DND-41 (cell line): ENCODE results near the gene BMPER.

Experiments
- ATAC-seq: fragments of 200-7000 bp; cut with Tn5 transposase; 3 replicates; pipeline ENCODE4 v1.9.1; 2021; ENCODE audit warnings: low read depth; ENCODE audit not compliant: insufficient read depth
- DNase-seq: peaks from one replicate; pipeline ENCODE4 v3.0.0-alpha.2; 2020
- H2AFZ ChIP-seq: 2 replicates; pipeline ENCODE4 v1.6.0; 2012; ENCODE audit warnings: low read depth, low read length
- H3K27ac ChIP-seq: 2 replicates; pipeline ENCODE4 v1.5.1; 2012; ENCODE audit warnings: low read length, inconsistent platforms
- H3K27me3 ChIP-seq: fragments of 200-600 bp; sonication (generic); 2 replicates; pipeline ENCODE4 v1.6.0; 2012; ENCODE audit warnings: low read length, mild to moderate bottlenecking, inconsistent platforms; ENCODE audit not compliant: insufficient read depth, poor library complexity
- H3K36me3 ChIP-seq: 2 replicates; pipeline ENCODE4 v1.5.1; 2012; ENCODE audit warnings: low read length, inconsistent platforms; ENCODE audit not compliant: insufficient read depth
- H3K4me1 ChIP-seq: 2 replicates; pipeline ENCODE4 v1.5.1; 2012; ENCODE audit warnings: mild to moderate bottlenecking, low read length; ENCODE audit not compliant: insufficient read depth
- H3K4me2 ChIP-seq: 2 replicates; pipeline ENCODE4 v1.6.0; 2012; ENCODE audit warnings: mild to moderate bottlenecking, moderate library complexity, low read length, inconsistent platforms; ENCODE audit not compliant: insufficient read depth
- H3K4me3 ChIP-seq, 2 experiments: fragments of 200-600 bp in 1 of 2; shearing (Covaris generic) in 1 of 2; 2 replicates each; pipeline ENCODE4 v1.5.1; 2012 to 2016; ENCODE audit warnings: inconsistent platforms in 2 of 2, low read length in 2 of 2, mild to moderate bottlenecking in 2 of 2, low read depth in 1 of 2, moderate library complexity in 1 of 2
- H3K79me2 ChIP-seq: 2 replicates; pipeline ENCODE4 v1.6.0; 2012; ENCODE audit warnings: low read length, inconsistent platforms; ENCODE audit not compliant: insufficient read depth
- H3K9ac ChIP-seq: 2 replicates; pipeline ENCODE4 v1.6.0; 2012; ENCODE audit warnings: low read depth, mild to moderate bottlenecking, inconsistent platforms, low read length, moderate library complexity
- H3K9me3 ChIP-seq: 2 replicates; pipeline ENCODE4 v1.5.1; 2012; ENCODE audit warnings: low read length, moderate library complexity, mild to moderate bottlenecking, inconsistent platforms; ENCODE audit not compliant: insufficient read depth, severe bottlenecking
- H4K20me1 ChIP-seq: 2 replicates; pipeline ENCODE4 v1.6.0; 2012; ENCODE audit warnings: low read length; ENCODE audit not compliant: insufficient read depth
- EZH2 ChIP-seq: IDR thresholded peaks from 3 replicates; pipeline ENCODE4 v1.6.1; 2012; ENCODE audit warnings: borderline replicate concordance, low read depth, mild to moderate bottlenecking, moderate library complexity, low read length, inconsistent platforms; ENCODE audit not compliant: severe bottlenecking
- TF ChIP-seq, protein P1 (sequence below): IDR thresholded peaks from 2 replicates; pipeline ENCODE4 v1.5.1; 2012; ENCODE audit warnings: borderline replicate concordance, low read length, moderate library complexity, mild to moderate bottlenecking; ENCODE audit not compliant: poor library complexity, severe bottlenecking; ENCODE audit errors: extremely low read depth

BMPER gene

GRCh38 chr7:34189031-34189430, 283.7 kb downstream of the BMPER start:
- Histone ChIP-seq H3K4me1 (no peaks in the 10 kb centered on the region), H3K4me2 (no peak overlapping the region), H3K9me3 (no peaks in the 10 kb centered on the region), H2AFZ (no peak overlapping the region), H3K27me3 (no peaks in the 10 kb centered on the region), H3K36me3 (no peaks in the 10 kb centered on the region), H3K9ac (no peak overlapping the region), H3K27ac (no peak overlapping the region), H3K79me2 (no peaks in the 10 kb centered on the region), H4K20me1 (no peaks in the 10 kb centered on the region), H3K4me3 (no peak overlapping the region)
- no peak for DNase-seq
- ATAC-seq, result no peak
- TF ChIP-seq, protein P1, sequence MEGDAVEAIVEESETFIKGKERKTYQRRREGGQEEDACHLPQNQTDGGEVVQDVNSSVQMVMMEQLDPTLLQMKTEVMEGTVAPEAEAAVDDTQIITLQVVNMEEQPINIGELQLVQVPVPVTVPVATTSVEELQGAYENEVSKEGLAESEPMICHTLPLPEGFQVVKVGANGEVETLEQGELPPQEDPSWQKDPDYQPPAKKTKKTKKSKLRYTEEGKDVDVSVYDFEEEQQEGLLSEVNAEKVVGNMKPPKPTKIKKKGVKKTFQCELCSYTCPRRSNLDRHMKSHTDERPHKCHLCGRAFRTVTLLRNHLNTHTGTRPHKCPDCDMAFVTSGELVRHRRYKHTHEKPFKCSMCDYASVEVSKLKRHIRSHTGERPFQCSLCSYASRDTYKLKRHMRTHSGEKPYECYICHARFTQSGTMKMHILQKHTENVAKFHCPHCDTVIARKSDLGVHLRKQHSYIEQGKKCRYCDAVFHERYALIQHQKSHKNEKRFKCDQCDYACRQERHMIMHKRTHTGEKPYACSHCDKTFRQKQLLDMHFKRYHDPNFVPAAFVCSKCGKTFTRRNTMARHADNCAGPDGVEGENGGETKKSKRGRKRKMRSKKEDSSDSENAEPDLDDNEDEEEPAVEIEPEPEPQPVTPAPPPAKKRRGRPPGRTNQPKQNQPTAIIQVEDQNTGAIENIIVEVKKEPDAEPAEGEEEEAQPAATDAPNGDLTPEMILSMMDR, result no peak
- TF ChIP-seq EZH2, result no peak

- no peak for TF ChIP-seq EZH2
- TF ChIP-seq, protein P1, result no peak
- H2AFZ ChIP-seq, result no peak overlapping the region
- H3K79me2 ChIP-seq, result no peaks in the 10 kb centered on the region
- no peaks in the 10 kb centered on the region for H3K36me3 ChIP-seq
- no peak overlapping the region for H3K27ac ChIP-seq
- no peak for DNase-seq
- ATAC-seq, result no peak
- no peaks in the 10 kb centered on the region for H4K20me1 ChIP-seq
- no peak overlapping the region for H3K9ac ChIP-seq
- no peaks in the 10 kb centered on the region for H3K27me3 ChIP-seq
- H3K4me3 ChIP-seq, result no peak overlapping the region
- H3K4me2 ChIP-seq, result no peak overlapping the region
- no peaks in the 10 kb centered on the region for H3K4me1 ChIP-seq
- no peaks in the 10 kb centered on the region for H3K9me3 ChIP-seq
These were observed 285.0 kb downstream of the BMPER start for GRCh38 chr7:34190299-34190698.

DNA sequence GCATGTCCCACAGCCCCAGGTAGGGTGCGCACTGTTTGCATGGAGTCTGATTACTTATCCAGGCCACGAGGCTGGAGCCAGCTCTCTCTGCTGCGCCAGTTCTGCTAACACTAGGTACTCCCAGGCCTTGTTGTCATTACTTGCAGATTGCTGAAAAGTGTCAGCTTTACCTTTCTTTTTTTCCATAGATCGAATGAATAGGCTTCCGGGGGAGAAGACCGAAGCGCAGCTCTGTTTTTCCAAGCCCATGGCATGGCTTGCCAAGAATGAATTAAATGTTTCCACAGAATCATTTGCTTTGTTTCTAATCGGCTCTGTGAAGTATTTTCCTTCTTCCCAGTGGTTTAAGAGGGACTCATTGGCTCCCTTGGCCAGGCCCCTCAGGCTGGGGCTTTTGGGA, 285.8 kb downstream of the BMPER start:
- Histone ChIP-seq H3K27me3 (no peaks in the 10 kb centered on the region), H3K4me3 (no peak overlapping the region), H3K27ac (no peak overlapping the region), H3K9ac (no peak overlapping the region), H3K4me1 (no peaks in the 10 kb centered on the region), H3K4me2 (no peak overlapping the region), H3K79me2 (no peaks in the 10 kb centered on the region), H3K9me3 (no peaks in the 10 kb centered on the region), H2AFZ (no peak overlapping the region), H4K20me1 (no peaks in the 10 kb centered on the region), H3K36me3 (no peaks in the 10 kb centered on the region)
- no peak for TF ChIP-seq EZH2
- TF ChIP-seq, protein P1, result no peak
- ATAC-seq, result no peak
- DNase-seq, result no peak
